ENCODE results near the gene HPS4. TPM values are rescaled to one million over a fixed set of nuclear protein-coding genes. Genes with fewer than 3 reads are reported as not detected.
"Not testable (repeated sequence)": the region's sequence is repeated elsewhere in the genome, so short reads cannot be mapped to it uniquely, and the experiment has no call there.

The HPS4 gene
- polyA plus RNA-seq (2013, experiment 1 of 2) = 20.0 TPM
- 19.1 TPM for polyA plus RNA-seq (2013, experiment 2 of 2)

GRCh38 chr22:26483439-26484359 is at the start of gene HPS4, which contains the start of gene SRRD:
TSS of gene HPS4 (minus strand) at chr22:26483783. CDS start at chr22:26481762, 2,021 bp downstream.
TSS of gene SRRD (plus strand) at chr22:26483877. CDS start at chr22:26483891, 14 bp downstream.
- Histone ChIP-seq H3K23ac (ENCODE audit: low read length) (peak within 1 kb of the TSS; percentile 16), H2AK5ac (ENCODE audit: low read length) (no peak within 1 kb of the TSS), H3K9ac (ENCODE audit: low read length) (peak within 1 kb of the TSS; percentile 98), H3K18ac (ENCODE audit: low read length) (peak within 1 kb of the TSS; percentile 77), H3K27ac (ENCODE audit: low read depth, low read length) (peak within 1 kb of the TSS; percentile 97), H2BK120ac (ENCODE audit: low read depth, low read length) (no peak within 1 kb of the TSS), H3K4ac (ENCODE audit: low read depth, low read length) (peak within 1 kb of the TSS; percentile 63), H3K36me3 (ENCODE audit: control insufficient read depth, insufficient read depth, low read length) (peaks cover 4% of the 10 kb centered on the region), H2BK15ac (replicated peaks; ENCODE audit: low read depth) (no peak within 1 kb of the TSS), H3K79me2 (ENCODE audit: control insufficient read depth, insufficient read depth, low read length) (peaks cover 16% of the 10 kb centered on the region), H4K5ac (ENCODE audit: low read length) (peak within 1 kb of the TSS; percentile 21), H3K56ac (ENCODE audit: low read length) (peak within 1 kb of the TSS; percentile 96), H3K4me2 (ENCODE audit: low read length) (peak within 1 kb of the TSS; percentile 67), H4K8ac (ENCODE audit: low read depth, low read length) (peak within 1 kb of the TSS; percentile 99), H3K27me3 (ENCODE audit: insufficient read depth, low read length, poor library complexity) (no peaks in the 10 kb centered on the region), H3K4me3 (ENCODE audit: low read length) (peak within 1 kb of the TSS; percentile 95), H3K79me1 (ENCODE audit: low read length) (peaks cover 20% of the 10 kb centered on the region), H3K4me1 (ENCODE audit: control insufficient read depth, low read depth, low read length) (peaks cover 4% of the 10 kb centered on the region), H2BK5ac (ENCODE audit: low read length) (peak within 1 kb of the TSS; percentile 62)
- no CpG with 5 or more reads among the region's 85 CpGs for WGBS (ENCODE audit: extremely low coverage, insufficient coverage, low lambda C conversion rate)
- DNase-seq = peak; percentile 96

- peaks cover 3% of the 10 kb centered on the region for H3K79me1 ChIP-seq (ENCODE audit: low read length)
- WGBS (ENCODE audit: extremely low coverage, insufficient coverage, low lambda C conversion rate) = no CpG with 5 or more reads among the region's 2 CpGs
- no peaks in the 10 kb centered on the region for H3K79me2 ChIP-seq (ENCODE audit: control insufficient read depth, insufficient read depth, low read length)
- no peaks in the 10 kb centered on the region for H3K4me1 ChIP-seq (ENCODE audit: control insufficient read depth, low read depth, low read length)
- no peak overlapping the region for H3K27ac ChIP-seq (ENCODE audit: low read depth, low read length)
- no peak overlapping the region for H2BK15ac ChIP-seq (replicated peaks; ENCODE audit: low read depth)
- no peak overlapping the region for H3K4ac ChIP-seq (ENCODE audit: low read depth, low read length)
- no peak overlapping the region for H3K9ac ChIP-seq (ENCODE audit: low read length)
- H3K18ac ChIP-seq (ENCODE audit: low read length) = no peak overlapping the region
- no peak overlapping the region for H3K4me2 ChIP-seq (ENCODE audit: low read length)
- H3K36me3 ChIP-seq (ENCODE audit: control insufficient read depth, insufficient read depth, low read length) = peaks cover 30% of the 10 kb centered on the region
- no peak overlapping the region for H4K5ac ChIP-seq (ENCODE audit: low read length)
- no peak overlapping the region for H3K4me3 ChIP-seq (ENCODE audit: low read length)
- DNase-seq = no peak
- no peak overlapping the region for H3K56ac ChIP-seq (ENCODE audit: low read length)
- no peak overlapping the region for H4K8ac ChIP-seq (ENCODE audit: low read depth, low read length)
- no peak overlapping the region for H2BK120ac ChIP-seq (ENCODE audit: low read depth, low read length)
- H3K23ac ChIP-seq (ENCODE audit: low read length) = no peak overlapping the region
- H3K27me3 ChIP-seq (ENCODE audit: insufficient read depth, low read length, poor library complexity) = no peaks in the 10 kb centered on the region
- no peak overlapping the region for H2BK5ac ChIP-seq (ENCODE audit: low read length)
- H2AK5ac ChIP-seq (ENCODE audit: low read length) = no peak overlapping the region
Observed at GRCh38 chr22:26529345-26529744, 45.8 kb upstream of the HPS4 start.

- H2BK5ac ChIP-seq (ENCODE audit: low read length); H4K5ac ChIP-seq (ENCODE audit: low read length); H3K27ac ChIP-seq (ENCODE audit: low read depth, low read length); H3K18ac ChIP-seq (ENCODE audit: low read length); H3K23ac ChIP-seq (ENCODE audit: low read length); H2BK120ac ChIP-seq (ENCODE audit: low read depth, low read length); H2AK5ac ChIP-seq (ENCODE audit: low read length); H3K4ac ChIP-seq (ENCODE audit: low read depth, low read length); H3K79me1 ChIP-seq (ENCODE audit: low read length); H3K79me2 ChIP-seq (ENCODE audit: control insufficient read depth, insufficient read depth, low read length); H3K9ac ChIP-seq (ENCODE audit: low read length); H4K8ac ChIP-seq (ENCODE audit: low read depth, low read length); H3K56ac ChIP-seq (ENCODE audit: low read length); H3K27me3 ChIP-seq (ENCODE audit: insufficient read depth, low read length, poor library complexity); DNase-seq; H3K4me1 ChIP-seq (ENCODE audit: control insufficient read depth, low read depth, low read length); H3K4me2 ChIP-seq (ENCODE audit: low read length); H3K4me3 ChIP-seq (ENCODE audit: low read length); H2BK15ac ChIP-seq (replicated peaks; ENCODE audit: low read depth): not testable (repeated sequence)
- WGBS (ENCODE audit: extremely low coverage, insufficient coverage, low lambda C conversion rate) = no CpG with 5 or more reads among the region's 9 CpGs
- H3K36me3 ChIP-seq (ENCODE audit: control insufficient read depth, insufficient read depth, low read length) = peaks cover 27% of the 10 kb centered on the region
Observed at GRCh38 chr22:26528518-26528917, 44.9 kb upstream of the HPS4 start.

- Histone ChIP-seq H4K5ac (ENCODE audit: low read length) (no peak overlapping the region), H3K4me1 (ENCODE audit: control insufficient read depth, low read depth, low read length) (no peaks in the 10 kb centered on the region), H3K4ac (ENCODE audit: low read depth, low read length) (no peak overlapping the region), H3K79me2 (ENCODE audit: control insufficient read depth, insufficient read depth, low read length) (no peaks in the 10 kb centered on the region), H3K4me2 (ENCODE audit: low read length) (no peak overlapping the region), H3K56ac (ENCODE audit: low read length) (no peak overlapping the region), H3K36me3 (ENCODE audit: control insufficient read depth, insufficient read depth, low read length) (peaks cover 27% of the 10 kb centered on the region), H2BK15ac (replicated peaks; ENCODE audit: low read depth) (no peak overlapping the region), H3K27ac (ENCODE audit: low read depth, low read length) (no peak overlapping the region), H3K9ac (ENCODE audit: low read length) (no peak overlapping the region), H3K18ac (ENCODE audit: low read length) (no peak overlapping the region), H4K8ac (ENCODE audit: low read depth, low read length) (no peak overlapping the region), H3K4me3 (ENCODE audit: low read length) (no peak overlapping the region), H2AK5ac (ENCODE audit: low read length) (no peak overlapping the region), H2BK5ac (ENCODE audit: low read length) (no peak overlapping the region), H3K27me3 (ENCODE audit: insufficient read depth, low read length, poor library complexity) (no peaks in the 10 kb centered on the region), H3K23ac (ENCODE audit: low read length) (no peak overlapping the region), H3K79me1 (ENCODE audit: low read length) (no peaks in the 10 kb centered on the region), H2BK120ac (ENCODE audit: low read depth, low read length) (no peak overlapping the region)
- no peak for DNase-seq
- WGBS (ENCODE audit: extremely low coverage, insufficient coverage, low lambda C conversion rate) = no CpG with 5 or more reads among the region's 15 CpGs
Observed at GRCh38 chr22:26527574-26528465, 44.2 kb upstream of the HPS4 start.

- H3K4me3 ChIP-seq (ENCODE audit: low read length) = no peak overlapping the region
- no peaks in the 10 kb centered on the region for H3K79me1 ChIP-seq (ENCODE audit: low read length)
- no peak overlapping the region for H3K27ac ChIP-seq (ENCODE audit: low read depth, low read length)
- H3K79me2 ChIP-seq (ENCODE audit: control insufficient read depth, insufficient read depth, low read length) = no peaks in the 10 kb centered on the region
- H2BK15ac ChIP-seq (replicated peaks; ENCODE audit: low read depth) = no peak overlapping the region
- H3K36me3 ChIP-seq (ENCODE audit: control insufficient read depth, insufficient read depth, low read length) = peaks cover 27% of the 10 kb centered on the region
- no CpG with 5 or more reads among the region's 3 CpGs for WGBS (ENCODE audit: extremely low coverage, insufficient coverage, low lambda C conversion rate)
- H4K8ac ChIP-seq (ENCODE audit: low read depth, low read length) = no peak overlapping the region
- no peak overlapping the region for H3K18ac ChIP-seq (ENCODE audit: low read length)
- no peaks in the 10 kb centered on the region for H3K27me3 ChIP-seq (ENCODE audit: insufficient read depth, low read length, poor library complexity)
- H3K4me1 ChIP-seq (ENCODE audit: control insufficient read depth, low read depth, low read length) = no peaks in the 10 kb centered on the region
- no peak overlapping the region for H3K9ac ChIP-seq (ENCODE audit: low read length)
- H2BK5ac ChIP-seq (ENCODE audit: low read length) = no peak overlapping the region
- H3K23ac ChIP-seq (ENCODE audit: low read length) = no peak overlapping the region
- no peak overlapping the region for H3K56ac ChIP-seq (ENCODE audit: low read length)
- H3K4ac ChIP-seq (ENCODE audit: low read depth, low read length) = no peak overlapping the region
- no peak overlapping the region for H3K4me2 ChIP-seq (ENCODE audit: low read length)
- no peak overlapping the region for H4K5ac ChIP-seq (ENCODE audit: low read length)
- no peak overlapping the region for H2BK120ac ChIP-seq (ENCODE audit: low read depth, low read length)
- H2AK5ac ChIP-seq (ENCODE audit: low read length) = no peak overlapping the region
- DNase-seq = no peak
Observed at GRCh38 chr22:26527167-26527566, 43.6 kb upstream of the HPS4 start.
